Amniotic epithelial cell (primary cell): ENCODE data around the gene SLU7.
A peak's percentile ranks its signal among the peaks of the same experiment; 100 is the strongest.
"Not testable (repeated sequence)": the region's sequence is repeated elsewhere in the genome, so short reads cannot be mapped to it uniquely, and the experiment has no call there.

Experiments used
- DNase-seq: peaks from one replicate; pipeline ENCODE4 v3.0.0-alpha.2; 2010; ENCODE audit warnings: low read depth

Gene SLU7

GRCh38 chr5:160450164-160450932 lies 31.5 kb upstream of the SLU7 start:
- peak; percentile 14 for DNase-seq

GRCh38 chr5:160449458-160449857 lies 30.6 kb upstream of the SLU7 start:
- DNase-seq: no peak

GRCh38 chr5:160448886-160449285 lies 30.0 kb upstream of the SLU7 start:
- no peak for DNase-seq

- no peak for DNase-seq
Observed at GRCh38 chr5:160445751-160446150, 26.9 kb upstream of the SLU7 start.

- no peak for DNase-seq
Observed at GRCh38 chr5:160445132-160445531, 26.3 kb upstream of the SLU7 start.

GRCh38 chr5:160444407-160444806 lies 25.5 kb upstream of the SLU7 start:
- no peak for DNase-seq

GRCh38 chr5:160442824-160443431 lies 24.0 kb upstream of the SLU7 start:
- no peak for DNase-seq

GRCh38 chr5:160441311-160441781 lies 22.5 kb upstream of the SLU7 start:
- DNase-seq: no peak

GRCh38 chr5:160439205-160439600 lies 20.3 kb upstream of the SLU7 start:
- DNase-seq: peak; percentile 49

GRCh38 chr5:160438316-160439204 lies 19.7 kb upstream of the SLU7 start:
- peak; percentile 48 for DNase-seq

- DNase-seq: no peak
Observed at GRCh38 chr5:160437271-160437670, 18.4 kb upstream of the SLU7 start.

GRCh38 chr5:160436661-160437060 lies 17.8 kb upstream of the SLU7 start:
- DNase-seq: not testable (repeated sequence)

- DNase-seq: no peak
Observed at GRCh38 chr5:160436017-160436416, 17.1 kb upstream of the SLU7 start.

- DNase-seq: no peak
Observed at GRCh38 chr5:160435532-160435931, 16.7 kb upstream of the SLU7 start.

GRCh38 chr5:160434022-160434531 lies 15.2 kb upstream of the SLU7 start:
- peak; percentile 51 for DNase-seq

GRCh38 chr5:160432787-160433186 lies 13.9 kb upstream of the SLU7 start:
- DNase-seq: no peak

- no peak for DNase-seq
Observed at GRCh38 chr5:160432196-160432595, 13.3 kb upstream of the SLU7 start.

GRCh38 chr5:160427607-160428006 lies 8.7 kb upstream of the SLU7 start:
- no peak for DNase-seq

- no peak for DNase-seq
Observed at GRCh38 chr5:160423099-160423498, 4.2 kb upstream of the SLU7 start.

- peak; percentile 95 for DNase-seq
Observed at GRCh38 chr5:160421625-160422258, 2.9 kb upstream of the SLU7 start, which contains the start of gene PTTG1. PTTG1 (plus strand) TSS chr5:160421855; CDS start chr5:160422313, 458 bp downstream.

GRCh38 chr5:160420331-160420610 lies 1.4 kb upstream of the SLU7 start:
- no peak for DNase-seq
